Ishikawa (cell line): ENCODE measurements around the gene ABCC4.

Experiments used
- CEBPB ChIP-seq: IDR thresholded peaks from 2 replicates; pipeline ENCODE4 v1.6.1; 2012
- EP300 ChIP-seq: IDR thresholded peaks from 2 replicates; pipeline ENCODE4 v1.6.1; 2012; ENCODE audit warnings: borderline replicate concordance
- RAD21 ChIP-seq: IDR thresholded peaks from 2 replicates; pipeline ENCODE4 v1.6.1; 2012; ENCODE audit warnings: low read depth
- TAF1 ChIP-seq: IDR thresholded peaks from 2 replicates; pipeline ENCODE4 v1.6.1; 2012; ENCODE audit warnings: low read depth, mild to moderate bottlenecking
- TCF12 ChIP-seq: IDR thresholded peaks from 2 replicates; pipeline ENCODE4 v1.6.1; 2012; ENCODE audit warnings: low read depth
- ZBTB7A ChIP-seq: IDR thresholded peaks from 2 replicates; pipeline ENCODE4 v1.6.1; 2012; ENCODE audit warnings: low read depth
- TF ChIP-seq, protein P1 (sequence below): IDR thresholded peaks from 2 replicates; pipeline ENCODE4 v1.6.1; 2012; ENCODE audit warnings: low read depth, mild to moderate bottlenecking
- TF ChIP-seq, protein P2 (sequence below): IDR thresholded peaks from 2 replicates; pipeline ENCODE4 v1.6.1; 2012

DNA sequence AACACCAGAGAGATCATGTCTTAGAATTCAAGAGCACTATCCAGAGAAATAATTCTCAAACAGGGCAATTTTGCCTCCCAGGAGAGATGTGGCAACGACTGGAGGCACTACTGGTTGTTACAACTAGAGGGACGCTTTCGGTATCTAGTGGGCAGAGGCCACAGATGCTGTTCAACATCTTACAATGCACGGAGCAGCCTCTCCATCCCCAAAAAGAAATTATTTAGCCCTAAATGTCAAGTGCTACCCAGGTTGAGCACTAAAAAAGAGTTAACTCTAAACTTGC, 78.6 kb downstream of the ABCC4 start:
- TF ChIP-seq TAF1 (no peak), TCF12 (no peak), EP300 (no peak), ZBTB7A (no peak), CEBPB (no peak), RAD21 (no peak)
- TF ChIP-seq, protein P1, sequence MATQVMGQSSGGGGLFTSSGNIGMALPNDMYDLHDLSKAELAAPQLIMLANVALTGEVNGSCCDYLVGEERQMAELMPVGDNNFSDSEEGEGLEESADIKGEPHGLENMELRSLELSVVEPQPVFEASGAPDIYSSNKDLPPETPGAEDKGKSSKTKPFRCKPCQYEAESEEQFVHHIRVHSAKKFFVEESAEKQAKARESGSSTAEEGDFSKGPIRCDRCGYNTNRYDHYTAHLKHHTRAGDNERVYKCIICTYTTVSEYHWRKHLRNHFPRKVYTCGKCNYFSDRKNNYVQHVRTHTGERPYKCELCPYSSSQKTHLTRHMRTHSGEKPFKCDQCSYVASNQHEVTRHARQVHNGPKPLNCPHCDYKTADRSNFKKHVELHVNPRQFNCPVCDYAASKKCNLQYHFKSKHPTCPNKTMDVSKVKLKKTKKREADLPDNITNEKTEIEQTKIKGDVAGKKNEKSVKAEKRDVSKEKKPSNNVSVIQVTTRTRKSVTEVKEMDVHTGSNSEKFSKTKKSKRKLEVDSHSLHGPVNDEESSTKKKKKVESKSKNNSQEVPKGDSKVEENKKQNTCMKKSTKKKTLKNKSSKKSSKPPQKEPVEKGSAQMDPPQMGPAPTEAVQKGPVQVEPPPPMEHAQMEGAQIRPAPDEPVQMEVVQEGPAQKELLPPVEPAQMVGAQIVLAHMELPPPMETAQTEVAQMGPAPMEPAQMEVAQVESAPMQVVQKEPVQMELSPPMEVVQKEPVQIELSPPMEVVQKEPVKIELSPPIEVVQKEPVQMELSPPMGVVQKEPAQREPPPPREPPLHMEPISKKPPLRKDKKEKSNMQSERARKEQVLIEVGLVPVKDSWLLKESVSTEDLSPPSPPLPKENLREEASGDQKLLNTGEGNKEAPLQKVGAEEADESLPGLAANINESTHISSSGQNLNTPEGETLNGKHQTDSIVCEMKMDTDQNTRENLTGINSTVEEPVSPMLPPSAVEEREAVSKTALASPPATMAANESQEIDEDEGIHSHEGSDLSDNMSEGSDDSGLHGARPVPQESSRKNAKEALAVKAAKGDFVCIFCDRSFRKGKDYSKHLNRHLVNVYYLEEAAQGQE: no peak
- TF ChIP-seq, protein P2, sequence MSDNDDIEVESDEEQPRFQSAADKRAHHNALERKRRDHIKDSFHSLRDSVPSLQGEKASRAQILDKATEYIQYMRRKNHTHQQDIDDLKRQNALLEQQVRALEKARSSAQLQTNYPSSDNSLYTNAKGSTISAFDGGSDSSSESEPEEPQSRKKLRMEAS: no peak
